ENCODE results near the gene MOSPD3.

Gene MOSPD3

GRCh38 chr7:100599911-100600729 lies 12.2 kb upstream of the MOSPD3 start:
- no peaks in the 10 kb centered on the region for H3K36me3 Mint-ChIP-seq (ENCODE audit: low read depth)
- H3K4me1 Mint-ChIP-seq (ENCODE audit: low read depth), result peaks cover 13% of the 10 kb centered on the region
- H3K4me3 Mint-ChIP-seq, result no peak overlapping the region

GRCh38 chr7:100600730-100601038 lies 11.7 kb upstream of the MOSPD3 start:
- Mint-ChIP-seq H3K27me3 (no peaks in the 10 kb centered on the region), H3K4me1 (ENCODE audit: low read depth) (peaks cover 18% of the 10 kb centered on the region), H3K27ac (no peak overlapping the region), H3K4me3 (no peak overlapping the region), H3K36me3 (ENCODE audit: low read depth) (no peaks in the 10 kb centered on the region), H3K9me3 (no peaks in the 10 kb centered on the region)

More at GRCh38 chr7:100599911-100600729, 12.2 kb upstream of the MOSPD3 start:
- Mint-ChIP-seq H3K9me3 (no peaks in the 10 kb centered on the region), H3K27me3 (no peaks in the 10 kb centered on the region), H3K27ac (no peak overlapping the region)

- Mint-ChIP-seq H3K36me3 (ENCODE audit: low read depth) (no peaks in the 10 kb centered on the region), H3K4me1 (ENCODE audit: low read depth) (peaks cover 22% of the 10 kb centered on the region), H3K4me3 (peak overlapping the region; percentile 82), H3K27me3 (no peaks in the 10 kb centered on the region), H3K27ac (peak overlapping the region; percentile 76), H3K9me3 (no peaks in the 10 kb centered on the region)
Measured at GRCh38 chr7:100602889-100603725, 9.2 kb upstream of the MOSPD3 start.

- Mint-ChIP-seq H3K4me1 (ENCODE audit: low read depth) (peaks cover 22% of the 10 kb centered on the region), H3K4me3 (peak overlapping the region; percentile 82), H3K9me3 (no peaks in the 10 kb centered on the region), H3K27ac (peak overlapping the region; percentile 76), H3K36me3 (ENCODE audit: low read depth) (no peaks in the 10 kb centered on the region), H3K27me3 (no peaks in the 10 kb centered on the region)
Measured at GRCh38 chr7:100603726-100604027, 8.7 kb upstream of the MOSPD3 start.

GRCh38 chr7:100604028-100604975 lies 8.0 kb upstream of the MOSPD3 start:
- Mint-ChIP-seq H3K27me3 (no peaks in the 10 kb centered on the region), H3K9me3 (no peaks in the 10 kb centered on the region), H3K36me3 (ENCODE audit: low read depth) (no peaks in the 10 kb centered on the region), H3K27ac (peak overlapping the region; percentile 76), H3K4me1 (ENCODE audit: low read depth) (peaks cover 22% of the 10 kb centered on the region), H3K4me3 (peak overlapping the region; percentile 82)

GRCh38 chr7:100604976-100605911 lies 7.1 kb upstream of the MOSPD3 start:
- H3K4me3 Mint-ChIP-seq, result peak overlapping the region; percentile 73
- H3K27me3 Mint-ChIP-seq, result no peaks in the 10 kb centered on the region
- no peak overlapping the region for H3K27ac Mint-ChIP-seq
- no peaks in the 10 kb centered on the region for H3K36me3 Mint-ChIP-seq (ENCODE audit: low read depth)
- H3K9me3 Mint-ChIP-seq, result no peaks in the 10 kb centered on the region
- peaks cover 22% of the 10 kb centered on the region for H3K4me1 Mint-ChIP-seq (ENCODE audit: low read depth)

- Mint-ChIP-seq H3K36me3 (ENCODE audit: low read depth) (no peaks in the 10 kb centered on the region), H3K9me3 (no peaks in the 10 kb centered on the region), H3K4me1 (ENCODE audit: low read depth) (peaks cover 22% of the 10 kb centered on the region), H3K27ac (no peak overlapping the region), H3K27me3 (no peaks in the 10 kb centered on the region), H3K4me3 (no peak overlapping the region)
Measured at GRCh38 chr7:100606313-100606712, 6.0 kb upstream of the MOSPD3 start.

GRCh38 chr7:100607111-100607510 lies 5.2 kb upstream of the MOSPD3 start:
- H3K36me3 Mint-ChIP-seq (ENCODE audit: low read depth), result no peaks in the 10 kb centered on the region
- no peaks in the 10 kb centered on the region for H3K27me3 Mint-ChIP-seq
- H3K27ac Mint-ChIP-seq, result no peak overlapping the region
- H3K4me3 Mint-ChIP-seq, result no peak overlapping the region
- no peaks in the 10 kb centered on the region for H3K9me3 Mint-ChIP-seq
- peaks cover 25% of the 10 kb centered on the region for H3K4me1 Mint-ChIP-seq (ENCODE audit: low read depth)

- H3K27me3 Mint-ChIP-seq, result no peaks in the 10 kb centered on the region
- no peaks in the 10 kb centered on the region for H3K9me3 Mint-ChIP-seq
- H3K4me1 Mint-ChIP-seq (ENCODE audit: low read depth), result peaks cover 23% of the 10 kb centered on the region
- no peaks in the 10 kb centered on the region for H3K36me3 Mint-ChIP-seq (ENCODE audit: low read depth)
- H3K27ac Mint-ChIP-seq, result no peak overlapping the region
- no peak overlapping the region for H3K4me3 Mint-ChIP-seq
Measured at GRCh38 chr7:100609958-100610357, 2.4 kb upstream of the MOSPD3 start.

- peaks cover 12% of the 10 kb centered on the region for H3K4me1 Mint-ChIP-seq (ENCODE audit: low read depth)
- H3K27ac Mint-ChIP-seq, result peak overlapping the region; percentile 49
- H3K27me3 Mint-ChIP-seq, result no peaks in the 10 kb centered on the region
- H3K36me3 Mint-ChIP-seq (ENCODE audit: low read depth), result no peaks in the 10 kb centered on the region
- peak overlapping the region; percentile 85 for H3K4me3 Mint-ChIP-seq
- no peaks in the 10 kb centered on the region for H3K9me3 Mint-ChIP-seq
Measured at GRCh38 chr7:100612730-100613390, 520 bp downstream of the MOSPD3 start.

GRCh38 chr7:100613412-100614175 lies 1.3 kb downstream of the MOSPD3 start:
- H3K36me3 Mint-ChIP-seq (ENCODE audit: low read depth), result no peaks in the 10 kb centered on the region
- H3K27ac Mint-ChIP-seq, result no peak overlapping the region
- H3K4me3 Mint-ChIP-seq, result peak overlapping the region; percentile 77
- H3K4me1 Mint-ChIP-seq (ENCODE audit: low read depth), result peaks cover 12% of the 10 kb centered on the region
- no peaks in the 10 kb centered on the region for H3K27me3 Mint-ChIP-seq
- H3K9me3 Mint-ChIP-seq, result no peaks in the 10 kb centered on the region

- H3K36me3 Mint-ChIP-seq (ENCODE audit: low read depth), result no peaks in the 10 kb centered on the region
- peaks cover 12% of the 10 kb centered on the region for H3K4me1 Mint-ChIP-seq (ENCODE audit: low read depth)
- H3K4me3 Mint-ChIP-seq, result no peak overlapping the region
- H3K27me3 Mint-ChIP-seq, result no peaks in the 10 kb centered on the region
- no peak overlapping the region for H3K27ac Mint-ChIP-seq
- H3K9me3 Mint-ChIP-seq, result no peaks in the 10 kb centered on the region
Measured at GRCh38 chr7:100614308-100614861, 2.0 kb downstream of the MOSPD3 start.

- Mint-ChIP-seq H3K4me1 (ENCODE audit: low read depth) (no peaks in the 10 kb centered on the region), H3K27ac (no peak overlapping the region), H3K4me3 (no peak overlapping the region), H3K27me3 (no peaks in the 10 kb centered on the region), H3K9me3 (no peaks in the 10 kb centered on the region), H3K36me3 (ENCODE audit: low read depth) (peaks cover 8% of the 10 kb centered on the region)
Measured at GRCh38 chr7:100620239-100620638, 7.9 kb downstream of the MOSPD3 start.
